Measurements from ENCODE around the gene C5orf15.

Gene C5orf15

GRCh38 chr5:133919148-133920136, 49.0 kb downstream of the C5orf15 start:
- no peak for DNase-seq

- no peak for DNase-seq
Observed at GRCh38 chr5:133918731-133919130, 49.7 kb downstream of the C5orf15 start.

- no peak for DNase-seq
Observed at GRCh38 chr5:133918316-133918715, 50.1 kb downstream of the C5orf15 start.

- DNase-seq = no peak
Observed at GRCh38 chr5:133917785-133918184, 50.6 kb downstream of the C5orf15 start.

- DNase-seq = no peak
Observed at GRCh38 chr5:133916914-133917313, 51.5 kb downstream of the C5orf15 start.

GRCh38 chr5:133916479-133916878, 51.9 kb downstream of the C5orf15 start:
- DNase-seq = no peak

GRCh38 chr5:133914434-133914833, 54.0 kb downstream of the C5orf15 start:
- DNase-seq = no peak

- DNase-seq = no peak
Observed at GRCh38 chr5:133913413-133914155, 54.8 kb downstream of the C5orf15 start.

GRCh38 chr5:133912951-133913350, 55.5 kb downstream of the C5orf15 start:
- no peak for DNase-seq

GRCh38 chr5:133910571-133910970, 57.9 kb downstream of the C5orf15 start:
- no peak for DNase-seq

- no peak for DNase-seq
Observed at GRCh38 chr5:133909603-133910002, 58.8 kb downstream of the C5orf15 start.

- no peak for DNase-seq
Observed at GRCh38 chr5:133907075-133907474, 61.4 kb downstream of the C5orf15 start.

GRCh38 chr5:133906303-133906702, 62.1 kb downstream of the C5orf15 start:
- no peak for DNase-seq

Measured in NCI-H187 treated with DMSO at 0.1 percent for 48 hours (cell line).